H1 (cell line): ENCODE measurements around the gene RINT1. TPM values are rescaled to one million over a fixed set of nuclear protein-coding genes. Genes with fewer than 3 reads are reported as not detected.

ENCODE experiments used
- CTCF ChIA-PET: fragments of 300-600 bp; sonication (Branson Sonifier 250); formaldehyde crosslinking; loops from one replicate; lab custom pipeline; 2021; ENCODE audit not compliant: partially characterized antibody; lab: Charles Lee
- POLR2A ChIA-PET: fragments of 300-600 bp; sonication (Branson Sonifier 250); formaldehyde crosslinking; loops from one replicate; lab custom pipeline; 2021; ENCODE audit warnings: inconsistent platforms; ENCODE audit not compliant: partially characterized antibody; lab: Charles Lee
- DNase-seq, 2 experiments: peaks; one replicate each; pipeline versions ENCODE4 v3.0.0 to v3.0.0-alpha.2; 2010 to 2022; ENCODE audit warnings: low spot score in 2 of 2, low read depth in 1 of 2, mixed read lengths in 1 of 2
- FAIRE-seq: peaks from 2 replicates; lab custom pipeline; 2011; peaks lifted over from hg19 to GRCh38; lab: Jason Lieb, UNC
- H2AFZ ChIP-seq: 2 replicates; pipeline ENCODE4 v1.8.1; 2012; ENCODE audit warnings: low read length, inconsistent platforms
- H2AK5ac ChIP-seq: 2 replicates; pipeline ENCODE4 v1.6.1; 2013; ENCODE audit warnings: low read depth, low read length
- H2BK120ac ChIP-seq: replicated peaks from 2 replicates; pipeline ENCODE3; 2013; ENCODE audit warnings: low read depth, low read length, inconsistent platforms
- H2BK12ac ChIP-seq: 2 replicates; pipeline ENCODE4 v1.6.1; 2013; ENCODE audit warnings: low read depth, low read length
- H2BK15ac ChIP-seq: 2 replicates; pipeline ENCODE4 v1.6.1; 2013; ENCODE audit warnings: low read length
- H2BK20ac ChIP-seq: 2 replicates; pipeline ENCODE4 v1.6.1; 2013; ENCODE audit warnings: low read length
- H2BK5ac ChIP-seq: 2 replicates; pipeline ENCODE4 v1.6.1; 2013; ENCODE audit warnings: low read depth, low read length
- H3K14ac ChIP-seq: 2 replicates; pipeline ENCODE4 v1.6.1; 2013; ENCODE audit warnings: inconsistent platforms; ENCODE audit not compliant: insufficient read length
- H3K18ac ChIP-seq: 2 replicates; pipeline ENCODE4 v1.6.1; 2013; ENCODE audit warnings: low read length; ENCODE audit errors: extremely low read depth
- H3K23ac ChIP-seq: 2 replicates; pipeline ENCODE4 v1.6.1; 2013; ENCODE audit warnings: inconsistent platforms; ENCODE audit not compliant: insufficient read length
- H3K23me2 ChIP-seq: 2 replicates; pipeline ENCODE4 v1.6.1; 2013; ENCODE audit warnings: low read depth, low read length
- H3K27ac ChIP-seq: 2 replicates; pipeline ENCODE4 v1.6.1; 2011; ENCODE audit warnings: low read depth, low read length, inconsistent platforms
- H3K27me3 ChIP-seq, 4 experiments: replicated peaks in 1 of 4; 1 replicate in 1 of 4; 2 replicates in 3 of 4; pipeline versions ENCODE4 v1.6.1 to v1.8.1; 2011 to 2013; ENCODE audit warnings: low read length in 3 of 4, mild to moderate bottlenecking in 3 of 4, inconsistent platforms in 2 of 4, mixed read lengths in 2 of 4, moderate library complexity in 1 of 4; ENCODE audit not compliant: control insufficient read depth in 3 of 4, insufficient read depth in 3 of 4; ENCODE audit errors: extremely low read depth in 1 of 4
- H3K36me3 ChIP-seq, 4 experiments: 2 replicates each; pipeline versions ENCODE4 v1.6.1 to v1.8.1; 2011 to 2013; ENCODE audit warnings: mild to moderate bottlenecking in 4 of 4, low read length in 3 of 4, moderate library complexity in 2 of 4, control low read depth in 1 of 4, inconsistent platforms in 1 of 4; ENCODE audit not compliant: insufficient read depth in 4 of 4, control insufficient read depth in 2 of 4
- H3K4ac ChIP-seq: replicated peaks from 2 replicates; pipeline ENCODE3; 2013; ENCODE audit warnings: low read length, low read depth, mixed read lengths, inconsistent platforms; ENCODE audit not compliant: insufficient read length
- H3K4me1 ChIP-seq, 4 experiments: replicated peaks in 1 of 4; 1 replicate in 1 of 4; 2 replicates in 3 of 4; pipeline versions ENCODE4 v1.6.1 to v1.8.1; 2011 to 2013; ENCODE audit warnings: low read length in 3 of 4, inconsistent platforms in 2 of 4, mixed read lengths in 1 of 4; ENCODE audit not compliant: insufficient read depth in 4 of 4, control insufficient read depth in 3 of 4
- H3K4me2 ChIP-seq, 2 experiments: 2 replicates each; pipeline versions ENCODE4 v1.6.1 to v1.8.1; 2011 to 2013; ENCODE audit warnings: low read depth in 2 of 2, low read length in 2 of 2, control low read depth in 1 of 2, inconsistent platforms in 1 of 2, mild to moderate bottlenecking in 1 of 2; ENCODE audit not compliant: insufficient read depth in 1 of 2
- H3K4me3 ChIP-seq, 4 experiments: fragments of 200-600, 300-600 bp in 1 of 4; sonication (generic), shearing (Covaris generic), sonication (Bioruptor Twin) in 1 of 4; 2 replicates each; pipeline versions ENCODE4 v1.5.1 to v1.8.1; 2011 to 2016; ENCODE audit warnings: low read length in 4 of 4, low read depth in 3 of 4, control low read depth in 2 of 4, inconsistent platforms in 2 of 4, mild to moderate bottlenecking in 2 of 4, mixed read lengths in 1 of 4, moderate library complexity in 1 of 4; ENCODE audit not compliant: insufficient read depth in 2 of 4; ENCODE audit errors: extremely low read depth in 1 of 4
- H3K56ac ChIP-seq: replicated peaks from 2 replicates; pipeline ENCODE3; 2013; ENCODE audit warnings: low read depth, mild to moderate bottlenecking, mixed read lengths, low read length, inconsistent platforms; ENCODE audit not compliant: insufficient read length
- H3K79me1 ChIP-seq: 2 replicates; pipeline ENCODE4 v1.6.1; 2013; ENCODE audit warnings: low read depth, low read length, control low read depth
- H3K79me2 ChIP-seq, 2 experiments: 2 replicates each; pipeline versions ENCODE4 v1.6.1 to v1.8.1; 2012 to 2013; ENCODE audit warnings: low read length in 2 of 2, mild to moderate bottlenecking in 2 of 2, inconsistent platforms in 1 of 2; ENCODE audit not compliant: insufficient read depth in 2 of 2, control insufficient read depth in 1 of 2
- H3K9ac ChIP-seq, 4 experiments: replicated peaks in 1 of 4; 1 replicate in 1 of 4; 2 replicates in 3 of 4; pipeline versions ENCODE4 v1.6.1 to v1.8.1; 2011 to 2013; ENCODE audit warnings: low read depth in 3 of 4, low read length in 3 of 4, control low read depth in 2 of 4, mild to moderate bottlenecking in 2 of 4, moderate library complexity in 2 of 4, inconsistent platforms in 1 of 4; ENCODE audit errors: extremely low read depth in 1 of 4
- H3K9me3 ChIP-seq, 2 experiments: 2 replicates each; pipeline versions ENCODE4 v1.6.1 to v1.8.1; 2012 to 2013; ENCODE audit warnings: mild to moderate bottlenecking in 2 of 2, moderate library complexity in 2 of 2, control low read depth in 1 of 2, inconsistent platforms in 1 of 2, low read depth in 1 of 2, low read length in 1 of 2, mixed read lengths in 1 of 2; ENCODE audit not compliant: insufficient read depth in 2 of 2
- H4K20me1 ChIP-seq, 2 experiments: replicated peaks in 1 of 2; 2 replicates each; pipeline versions ENCODE3 to v1.8.1; 2011 to 2013; ENCODE audit warnings: inconsistent platforms in 2 of 2, low read length in 2 of 2, mild to moderate bottlenecking in 1 of 2; ENCODE audit not compliant: insufficient read depth in 2 of 2, control insufficient read depth in 1 of 2
- H4K5ac ChIP-seq: 2 replicates; pipeline ENCODE4 v1.6.1; 2013; ENCODE audit warnings: low read length, low read depth, mixed read lengths, inconsistent platforms; ENCODE audit not compliant: insufficient read length
- H4K8ac ChIP-seq: 2 replicates; pipeline ENCODE4 v1.8.0; 2013; ENCODE audit warnings: mild to moderate bottlenecking, moderate library complexity, low read length, inconsistent platforms; ENCODE audit not compliant: insufficient read depth; ENCODE audit errors: extremely low read depth
- H4K91ac ChIP-seq: replicated peaks from 2 replicates; pipeline ENCODE3; 2013; ENCODE audit warnings: low read length, mixed read lengths, inconsistent platforms; ENCODE audit not compliant: insufficient read length
- KDM5A ChIP-seq: fragments of 200-600 bp; IDR thresholded peaks from 2 replicates; pipeline ENCODE4 v1.7.1; 2012; ENCODE audit warnings: mild to moderate bottlenecking, low read length, inconsistent platforms, mixed read lengths
- WGBS, 2 experiments: shearing (Covaris generic) in 1 of 2; methylation state at CpG; one replicate each; pipeline versions ENCODE4 v1.1.6 to v1.1.7; 2013 to 2015; ENCODE audit warnings: low lambda C conversion rate in 2 of 2, mixed read lengths in 2 of 2, inconsistent platforms in 1 of 2, low coverage in 1 of 2, missing lambda C conversion rate in 1 of 2; ENCODE audit not compliant: insufficient replicate concordance in 2 of 2, insufficient coverage in 1 of 2, insufficient read length in 1 of 2; ENCODE audit errors: extremely low coverage in 1 of 2, missing lambda C conversion rate in 1 of 2; 5-methylcytosine and 5-hydroxymethylcytosine counted together
- polyA plus RNA-seq, 7 experiments: library from polyadenylated mRNA; depleted of rRNA in 3 of 7; stranded (reverse) in 5 of 7; unstranded in 2 of 7; fragments of >200 nt in 5 of 7; fragments of 200-250 nt in 2 of 7; gene quantifications; 1 replicate in 5 of 7; 2 replicates in 1 of 7; 4 replicates in 1 of 7; pipeline versions ENCODE4 v1.2.1 to v1.2.3, GENCODE V29; 2011 to 2013; ENCODE audit warnings: missing spikeins in 2 of 7, mixed read lengths in 2 of 7
- total RNA-seq: library from RNA; stranded (reverse); fragmentation: NEBNext Ultra II Directional; extraction: Animal tissue kit (Norgen Biotek cat#: 25700); gene quantifications from 2 replicates; pipeline ENCODE4 v1.2.1, GENCODE V29; 2021
- TF ChIP-seq, protein P1 (sequence below): IDR thresholded peaks from 2 replicates; pipeline ENCODE4 v1.6.1; 2012; ENCODE audit warnings: low read length, inconsistent platforms

The RINT1 gene
- total and polyA plus RNA-seq, 2 of the 8 experiments (the other 6 are each of a cell fraction or from before 2014, with no cell fraction given): 7.8 to 21.8 TPM

DNA sequence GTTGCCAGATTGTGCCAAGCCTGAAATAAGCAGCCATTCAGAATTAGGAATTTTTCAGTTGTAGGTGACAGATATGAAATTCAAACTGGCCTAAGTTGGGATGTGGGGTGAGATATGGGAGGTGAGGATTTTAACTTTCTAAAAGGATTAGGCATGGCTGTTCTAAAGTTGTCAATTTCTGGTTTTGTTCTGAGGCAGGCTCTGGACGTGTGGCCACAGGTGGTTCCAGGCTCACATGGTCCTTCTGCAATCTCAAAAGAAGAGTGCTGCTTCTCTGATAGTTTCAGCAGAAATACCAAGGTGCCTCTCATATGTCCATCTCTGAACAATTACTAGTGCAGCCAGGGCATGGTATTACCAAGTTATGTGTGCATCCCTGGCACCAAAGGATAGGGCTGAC, 27.9 kb downstream of the RINT1 start:
- Histone ChIP-seq H3K4ac (no peak overlapping the region), H3K36me3 (peaks cover 3 to 33% (median 16%) of the 10 kb centered on the region in 4 experiments; a peak in 7 of 8 replicates), H3K27ac (no peak overlapping the region), H3K14ac (no peak overlapping the region), H3K9me3 (no peaks in the 10 kb centered on the region), H2BK20ac (no peak overlapping the region), H2BK12ac (no peak overlapping the region), H3K27me3 (no peaks in the 10 kb centered on the region), H2BK120ac (no peak overlapping the region), H3K4me3 (no peak overlapping the region), H3K23me2 (no peaks in the 10 kb centered on the region), H3K79me1 (no peaks in the 10 kb centered on the region), H3K4me2 (no peak overlapping the region), H2BK15ac (no peak overlapping the region), H2AFZ (no peak overlapping the region), H3K9ac (no peak overlapping the region), H3K4me1 (no peaks in the 10 kb centered on the region), H3K79me2 (no peaks in the 10 kb centered on the region), H2BK5ac (no peak overlapping the region), H4K20me1 (no peaks in the 10 kb centered on the region), H4K8ac (no peak overlapping the region), H3K23ac (no peak overlapping the region), H2AK5ac (no peak overlapping the region), H4K5ac (no peak overlapping the region), H3K56ac (no peak overlapping the region), H4K91ac (no peak overlapping the region), H3K18ac (no peak overlapping the region)
- CTCF ChIA-PET: interaction anchor here (1.0 kb wide), 1 partner anchor 423 kb away, joined by 3 read pairs; no protein-coding TSS in a partner anchor
- no peak for TF ChIP-seq KDM5A
- TF ChIP-seq, protein P1, sequence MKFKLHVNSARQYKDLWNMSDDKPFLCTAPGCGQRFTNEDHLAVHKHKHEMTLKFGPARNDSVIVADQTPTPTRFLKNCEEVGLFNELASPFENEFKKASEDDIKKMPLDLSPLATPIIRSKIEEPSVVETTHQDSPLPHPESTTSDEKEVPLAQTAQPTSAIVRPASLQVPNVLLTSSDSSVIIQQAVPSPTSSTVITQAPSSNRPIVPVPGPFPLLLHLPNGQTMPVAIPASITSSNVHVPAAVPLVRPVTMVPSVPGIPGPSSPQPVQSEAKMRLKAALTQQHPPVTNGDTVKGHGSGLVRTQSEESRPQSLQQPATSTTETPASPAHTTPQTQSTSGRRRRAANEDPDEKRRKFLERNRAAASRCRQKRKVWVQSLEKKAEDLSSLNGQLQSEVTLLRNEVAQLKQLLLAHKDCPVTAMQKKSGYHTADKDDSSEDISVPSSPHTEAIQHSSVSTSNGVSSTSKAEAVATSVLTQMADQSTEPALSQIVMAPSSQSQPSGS: no peak
- WGBS, 2 experiments: 93% methylated on average over 1 of the region's 1 CpG; no CpG with 5 or more reads in 1 of the 2 experiments
- FAIRE-seq (no peak), DNase-seq (no peak)
- POLR2A ChIA-PET: no interaction called here
